ENCODE data around the gene SLC10A6. TPM values are rescaled to one million over a fixed set of nuclear protein-coding genes. Genes with fewer than 3 reads are reported as not detected.
"Not testable (repeated sequence)": the region's sequence is repeated elsewhere in the genome, so short reads cannot be mapped to it uniquely, and the experiment has no call there.

The SLC10A6 gene
- total RNA-seq, 8 experiments from 2014 or later: 0.11 to 0.93 (median 0.19) TPM; not detected in 5

DNA sequence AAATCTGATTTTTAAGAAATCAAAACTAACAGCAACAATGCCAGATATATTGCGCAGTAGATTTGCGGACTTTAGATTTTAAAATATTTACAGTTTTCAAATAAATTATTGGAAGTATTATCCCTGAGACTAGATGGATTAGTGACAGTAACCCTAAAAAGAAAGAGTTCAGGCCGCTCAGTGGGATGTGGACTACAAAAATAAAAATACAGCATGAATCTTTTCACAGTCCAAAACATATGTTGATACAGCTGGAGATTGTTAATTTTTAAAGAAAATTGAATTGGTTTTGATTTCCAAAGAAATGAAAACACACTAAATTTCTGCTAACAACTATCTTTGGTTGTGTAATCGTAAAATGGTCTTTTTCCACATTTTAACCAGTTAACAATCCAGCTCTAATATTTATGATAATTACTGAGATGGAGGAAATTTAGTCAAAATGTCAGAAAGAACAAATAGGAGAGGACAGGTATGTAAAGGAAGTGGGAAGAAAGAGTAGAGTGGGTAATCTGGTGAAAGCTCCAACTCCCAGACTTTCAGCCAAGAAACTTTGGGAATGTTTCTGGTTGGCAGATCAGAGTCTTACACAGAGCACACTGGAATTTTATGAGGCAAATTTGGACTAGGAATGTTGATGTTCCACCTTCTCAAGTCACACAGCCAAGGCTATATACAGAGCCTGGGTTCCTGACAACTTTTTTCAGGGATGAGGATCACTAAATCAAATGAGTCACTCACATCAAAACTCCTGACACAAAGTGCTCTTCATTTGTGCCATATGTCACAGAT is 27.9 kb upstream of the SLC10A6 start:
- WGBS, 10 experiments: 0 to 100% (median 81%) methylated on average over 1 to 4 of the region's 4 CpGs

GRCh38 chr4:86875436-86875835 is 26.3 kb upstream of the SLC10A6 start:
- not testable (repeated sequence) for ATAC-seq (replicated peaks in 6 of 8); H3K4me1 ChIP-seq (replicated peaks in 1 of 2); H3K27ac ChIP-seq; H3K4me3 ChIP-seq
- in situ Hi-C loops (cut with MboI; ENCODE audit: low pct_unique_long_range_greater_than_20kb in 2 of 9, low sequenced_read_pairs in 9 of 9, unreplicated experiment in 9 of 9): loop anchor here in 4 of 9 experiments (25.0 kb wide), 3 partner anchors 363 to 513 kb away; partner anchors contain the start of gene MAPK10 (in 1 of the 4)
- 49 to 100% (median 100%) methylated on average over 1 to 4 of the region's 4 CpGs; no CpG with 5 or more reads in 4 of the 10 experiments for WGBS, 10 experiments

More for the DNA sequence above, 27.9 kb upstream of the SLC10A6 start:
- Histone ChIP-seq H3K4me3 (no peak overlapping the region), H3K4me1 (replicated peaks in 1 of 2) (no peaks in the 10 kb centered on the region), H3K27ac (no peak overlapping the region)
- in situ Hi-C loops (cut with MboI; ENCODE audit: low pct_unique_long_range_greater_than_20kb in 2 of 9, low sequenced_read_pairs in 9 of 9, unreplicated experiment in 9 of 9): loop anchor here in 4 of 9 experiments (25.0 kb wide), 3 partner anchors 365 to 515 kb away; partner anchors contain the start of gene MAPK10 (in 1 of the 4)
- ATAC-seq (replicated peaks in 6 of 8): no peak

GRCh38 chr4:86872135-86872534 is 23.0 kb upstream of the SLC10A6 start:
- 31 to 80% (median 67%) methylated on average over 1 to 4 of the region's 4 CpGs; no CpG with 5 or more reads in 1 of the 10 experiments for WGBS, 10 experiments
- no peak for ATAC-seq (replicated peaks in 6 of 8)
- in situ Hi-C loops (cut with MboI; ENCODE audit: low pct_unique_long_range_greater_than_20kb in 2 of 9, low sequenced_read_pairs in 9 of 9, unreplicated experiment in 9 of 9): no loop called here
- no peak overlapping the region for H3K4me3 ChIP-seq
- H3K4me1 ChIP-seq (replicated peaks in 1 of 2): no peaks in the 10 kb centered on the region
- no peak overlapping the region for H3K27ac ChIP-seq

GRCh38 chr4:86870442-86871069 is 21.4 kb upstream of the SLC10A6 start:
- Histone ChIP-seq H3K4me1 (replicated peaks in 1 of 2) (no peaks in the 10 kb centered on the region), H3K4me3 (no peak overlapping the region), H3K27ac (no peak overlapping the region)
- WGBS, 10 experiments: 50 to 91% (median 82%) methylated on average over 1 to 7 of the region's 9 CpGs; no CpG with 5 or more reads in 3 of the 10 experiments
- ATAC-seq (replicated peaks in 6 of 8): no peak
- in situ Hi-C loops (cut with MboI; ENCODE audit: low pct_unique_long_range_greater_than_20kb in 2 of 9, low sequenced_read_pairs in 9 of 9, unreplicated experiment in 9 of 9): no loop called here

DNA sequence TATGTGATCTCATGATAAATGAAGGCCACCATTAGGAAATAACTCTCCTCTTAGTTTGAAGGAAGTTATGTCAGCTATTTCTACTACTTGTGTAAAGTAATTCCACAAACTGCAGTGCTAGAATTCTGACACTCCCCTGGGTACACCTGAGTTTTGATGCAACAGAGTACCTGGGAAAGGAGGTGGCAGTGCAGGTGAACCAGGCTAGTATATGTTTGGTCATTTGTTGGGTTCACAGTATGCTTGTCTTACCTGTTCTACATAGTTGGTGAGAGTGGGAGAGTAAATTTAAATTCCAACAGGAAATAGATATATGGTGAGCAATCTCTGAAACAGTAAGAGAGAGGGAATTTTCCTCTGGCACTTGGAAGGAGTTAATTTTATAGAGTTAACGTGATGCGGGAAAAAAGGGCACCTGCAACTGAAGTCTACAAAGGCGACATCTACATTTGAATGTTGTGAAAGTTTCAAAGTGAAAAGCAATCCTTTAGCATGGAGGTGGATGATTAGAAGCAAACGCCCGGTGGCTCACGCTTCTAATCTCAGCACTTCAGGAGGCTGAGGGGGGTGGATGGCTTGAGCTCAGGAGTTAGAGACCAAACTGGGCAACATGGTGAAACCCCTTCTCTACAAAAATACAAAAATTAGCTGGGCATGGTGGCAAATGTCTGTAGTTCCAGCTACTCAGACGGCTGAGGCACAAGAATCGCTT is 8.3 kb upstream of the SLC10A6 start:
- no peak for ATAC-seq (replicated peaks in 6 of 8)
- Histone ChIP-seq H3K27ac (no peak overlapping the region), H3K4me3 (no peak overlapping the region), H3K4me1 (replicated peaks in 1 of 2) (no peaks in the 10 kb centered on the region)
- in situ Hi-C loops (cut with MboI; ENCODE audit: low pct_unique_long_range_greater_than_20kb in 2 of 9, low sequenced_read_pairs in 9 of 9, unreplicated experiment in 9 of 9): no loop called here
- 30 to 94% (median 67%) methylated on average over 1 to 7 of the region's 8 CpGs for WGBS, 10 experiments

DNA sequence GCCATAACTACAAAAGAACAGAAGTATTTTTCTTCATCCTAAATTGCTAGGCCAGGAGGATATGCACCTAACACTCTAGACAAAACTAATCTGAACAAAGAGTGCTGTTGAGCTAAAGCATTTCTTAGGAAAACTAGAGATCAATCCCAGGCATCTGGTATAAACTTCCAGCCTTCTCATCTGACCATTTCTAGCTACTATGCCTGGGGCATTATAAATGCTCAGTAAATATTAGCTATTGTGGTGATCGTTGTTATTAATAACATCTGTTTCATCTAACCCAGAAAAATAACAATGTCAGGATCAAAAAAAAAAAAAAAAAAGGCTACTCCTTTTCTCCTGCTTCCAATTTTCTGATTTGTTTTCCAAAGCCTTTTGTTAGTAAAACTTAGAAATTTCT is 7.7 kb upstream of the SLC10A6 start:
- Histone ChIP-seq H3K4me1 (replicated peaks in 1 of 2) (no peaks in the 10 kb centered on the region), H3K27ac (no peak overlapping the region), H3K4me3 (no peak overlapping the region)
- no peak for ATAC-seq (replicated peaks in 6 of 8)
- 0 to 100% (median 78%) methylated on average over 1 of the region's 1 CpG; no CpG with 5 or more reads in 1 of the 10 experiments for WGBS, 10 experiments
- in situ Hi-C loops (cut with MboI; ENCODE audit: low pct_unique_long_range_greater_than_20kb in 2 of 9, low sequenced_read_pairs in 9 of 9, unreplicated experiment in 9 of 9): no loop called here

- Histone ChIP-seq H3K27ac (no peak overlapping the region), H3K4me1 (replicated peaks in 1 of 2) (no peaks in the 10 kb centered on the region), H3K4me3 (no peak overlapping the region)
- in situ Hi-C loops (cut with MboI; ENCODE audit: low pct_unique_long_range_greater_than_20kb in 2 of 9, low sequenced_read_pairs in 9 of 9, unreplicated experiment in 9 of 9): no loop called here
- ATAC-seq (replicated peaks in 6 of 8): peak in 2 of 8 experiments; percentile 66 to 99
- WGBS, 10 experiments: 6 to 100% (median 83%) methylated on average over 1 to 2 of the region's 2 CpGs; no CpG with 5 or more reads in 1 of the 10 experiments
These were observed 6.4 kb upstream of the SLC10A6 start for GRCh38 chr4:86855572-86855971.

GRCh38 chr4:86853209-86853608 is 4.0 kb upstream of the SLC10A6 start:
- no peak overlapping the region for H3K4me3 ChIP-seq
- WGBS, 10 experiments: 80 to 100% (median 96%) methylated on average over 1 to 4 of the region's 5 CpGs; no CpG with 5 or more reads in 4 of the 10 experiments
- H3K4me1 ChIP-seq (replicated peaks in 1 of 2): no peaks in the 10 kb centered on the region
- no peak for ATAC-seq (replicated peaks in 6 of 8)
- in situ Hi-C loops (cut with MboI; ENCODE audit: low pct_unique_long_range_greater_than_20kb in 2 of 9, low sequenced_read_pairs in 9 of 9, unreplicated experiment in 9 of 9): no loop called here
- no peak overlapping the region for H3K27ac ChIP-seq

GRCh38 chr4:86848136-86848535 is 1.0 kb downstream of the SLC10A6 start:
- no peak for ATAC-seq (replicated peaks in 6 of 8)
- WGBS, 10 experiments: 53 to 98% (median 80%) methylated on average over 2 to 7 of the region's 7 CpGs; no CpG with 5 or more reads in 2 of the 10 experiments

GRCh38 chr4:86847571-86847970 is 1.6 kb downstream of the SLC10A6 start:
- Histone ChIP-seq H3K4me1 (replicated peaks in 1 of 2) (no peaks in the 10 kb centered on the region), H3K4me3 (no peak overlapping the region), H3K27ac (no peak overlapping the region)
- in situ Hi-C loops (cut with MboI; ENCODE audit: low pct_unique_long_range_greater_than_20kb in 2 of 9, low sequenced_read_pairs in 9 of 9, unreplicated experiment in 9 of 9): no loop called here
- WGBS, 10 experiments: 33 to 91% (median 73%) methylated on average over 2 to 4 of the region's 4 CpGs; no CpG with 5 or more reads in 2 of the 10 experiments
- no peak for ATAC-seq (replicated peaks in 6 of 8)

More at GRCh38 chr4:86848136-86848535, 1.0 kb downstream of the SLC10A6 start:
- no peaks in the 10 kb centered on the region for H3K4me1 ChIP-seq (replicated peaks in 1 of 2)
- in situ Hi-C loops (cut with MboI; ENCODE audit: low pct_unique_long_range_greater_than_20kb in 2 of 9, low sequenced_read_pairs in 9 of 9, unreplicated experiment in 9 of 9): no loop called here
- no peak overlapping the region for H3K27ac ChIP-seq
- H3K4me3 ChIP-seq: no peak overlapping the region

DNA sequence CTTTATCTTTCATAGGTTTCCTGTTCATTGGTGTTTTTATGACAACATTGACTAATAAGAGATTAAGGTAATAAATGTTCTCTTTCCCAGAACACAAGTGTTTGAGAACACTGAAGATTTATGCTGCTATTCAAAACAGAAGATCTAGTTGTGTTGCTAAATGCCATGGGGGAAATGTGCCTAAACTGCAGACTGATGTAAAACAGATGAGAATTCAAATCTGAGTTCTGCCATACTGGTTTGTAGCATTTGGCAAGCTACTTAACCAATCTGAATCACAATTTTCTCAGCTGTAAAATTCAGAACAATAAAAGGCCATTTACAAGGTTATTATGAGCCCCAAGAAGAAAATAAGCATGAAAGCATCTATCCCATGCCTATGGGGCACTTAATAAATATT is 2.3 kb downstream of the SLC10A6 start:
- ATAC-seq (replicated peaks in 6 of 8): no peak
- in situ Hi-C loops (cut with MboI; ENCODE audit: low pct_unique_long_range_greater_than_20kb in 2 of 9, low sequenced_read_pairs in 9 of 9, unreplicated experiment in 9 of 9): no loop called here
- Histone ChIP-seq H3K27ac (no peak overlapping the region), H3K4me1 (replicated peaks in 1 of 2) (no peaks in the 10 kb centered on the region), H3K4me3 (no peak overlapping the region)

DNA sequence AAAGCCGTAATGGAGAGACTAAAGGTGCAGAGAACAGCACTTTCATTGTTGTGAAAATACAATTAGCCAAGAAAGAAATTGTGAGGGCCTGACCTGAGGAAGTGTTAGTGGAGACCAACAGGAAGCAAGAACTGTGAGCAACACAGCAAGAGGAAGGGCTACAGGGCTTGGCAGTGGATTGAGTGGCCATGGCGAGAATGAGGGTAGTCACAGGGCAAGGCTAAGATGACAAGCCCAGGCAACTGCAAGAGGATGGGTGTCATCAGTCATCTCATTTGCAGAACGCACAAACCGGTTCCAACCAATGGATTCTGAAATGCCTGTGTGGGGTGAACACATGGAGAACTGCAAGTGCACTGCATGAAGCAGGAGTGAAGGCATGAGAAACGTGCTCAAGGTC is 3.6 kb downstream of the SLC10A6 start:
- H3K4me1 ChIP-seq (replicated peaks in 1 of 2): no peaks in the 10 kb centered on the region
- no peak overlapping the region for H3K4me3 ChIP-seq
- ATAC-seq (replicated peaks in 6 of 8): no peak
- in situ Hi-C loops (cut with MboI; ENCODE audit: low pct_unique_long_range_greater_than_20kb in 2 of 9, low sequenced_read_pairs in 9 of 9, unreplicated experiment in 9 of 9): no loop called here
- H3K27ac ChIP-seq: no peak overlapping the region
- WGBS, 10 experiments: 76 to 100% (median 92%) methylated on average over 1 to 3 of the region's 5 CpGs; no CpG with 5 or more reads in 3 of the 10 experiments

GRCh38 chr4:86841309-86841708 is 7.9 kb downstream of the SLC10A6 start:
- Histone ChIP-seq H3K4me3 (no peak overlapping the region), H3K27ac (no peak overlapping the region), H3K4me1 (replicated peaks in 1 of 2) (no peaks in the 10 kb centered on the region)
- ATAC-seq (replicated peaks in 6 of 8): no peak
- in situ Hi-C loops (cut with MboI; ENCODE audit: low pct_unique_long_range_greater_than_20kb in 2 of 9, low sequenced_read_pairs in 9 of 9, unreplicated experiment in 9 of 9): no loop called here
- 67 to 100% (median 100%) methylated on average over 1 of the region's 1 CpG; no CpG with 5 or more reads in 2 of the 10 experiments for WGBS, 10 experiments

Data from motor neuron (in vitro differentiated cells).